Endothelial cell (in vitro differentiated cells): Measurements from ENCODE around the gene OR6K2. TPM values are rescaled to one million over a fixed set of nuclear protein-coding genes. Genes with fewer than 3 reads are reported as not detected.

Experiments
- DNase-seq: peaks from one replicate; pipeline ENCODE4 v3.0.0; 2021; ENCODE audit warnings: low spot score
- H3K27ac Mint-ChIP-seq: one replicate; pipeline ENCODE4 v1.8.0; 2021; ENCODE audit warnings: mixed read lengths, inconsistent platforms; ENCODE audit not compliant: unreplicated experiment
- H3K27me3 Mint-ChIP-seq: one replicate; pipeline ENCODE4 v1.8.0; 2021; ENCODE audit warnings: mild to moderate bottlenecking, moderate library complexity, mixed read lengths, inconsistent platforms; ENCODE audit not compliant: unreplicated experiment
- H3K36me3 Mint-ChIP-seq: one replicate; pipeline ENCODE4 v1.8.0; 2021; ENCODE audit warnings: mild to moderate bottlenecking, low read depth, mixed read lengths, inconsistent platforms; ENCODE audit not compliant: unreplicated experiment
- H3K4me1 Mint-ChIP-seq: one replicate; pipeline ENCODE4 v1.8.0; 2021; ENCODE audit warnings: mild to moderate bottlenecking, mixed read lengths, inconsistent platforms; ENCODE audit not compliant: unreplicated experiment
- H3K4me3 Mint-ChIP-seq: one replicate; pipeline ENCODE4 v1.8.0; 2021; ENCODE audit warnings: mild to moderate bottlenecking, mixed read lengths, inconsistent platforms; ENCODE audit not compliant: unreplicated experiment
- H3K9me3 Mint-ChIP-seq: one replicate; pipeline ENCODE4 v1.8.0; 2021; ENCODE audit warnings: mixed read lengths, inconsistent platforms; ENCODE audit not compliant: unreplicated experiment
- total RNA-seq: library from RNA; stranded (reverse); fragmentation: NEBNext Ultra II Directional; extraction: Animal tissue kit (Norgen Biotek cat#: 25700); gene quantifications from one replicate; pipeline ENCODE4 v1.2.1, GENCODE V29; 2021; ENCODE audit not compliant: unreplicated experiment
- TF ChIP-seq, protein P1 (sequence below): fragments of 200-600 bp; sonication (generic); IDR thresholded peaks from one replicate; pipeline ENCODE4 v1.5.0; 2021; ENCODE audit warnings: antibody characterized with exemption; ENCODE audit not compliant: unreplicated experiment

Gene OR6K2
- total RNA-seq, 1 donor from 2014 or later, result not detected

DNA sequence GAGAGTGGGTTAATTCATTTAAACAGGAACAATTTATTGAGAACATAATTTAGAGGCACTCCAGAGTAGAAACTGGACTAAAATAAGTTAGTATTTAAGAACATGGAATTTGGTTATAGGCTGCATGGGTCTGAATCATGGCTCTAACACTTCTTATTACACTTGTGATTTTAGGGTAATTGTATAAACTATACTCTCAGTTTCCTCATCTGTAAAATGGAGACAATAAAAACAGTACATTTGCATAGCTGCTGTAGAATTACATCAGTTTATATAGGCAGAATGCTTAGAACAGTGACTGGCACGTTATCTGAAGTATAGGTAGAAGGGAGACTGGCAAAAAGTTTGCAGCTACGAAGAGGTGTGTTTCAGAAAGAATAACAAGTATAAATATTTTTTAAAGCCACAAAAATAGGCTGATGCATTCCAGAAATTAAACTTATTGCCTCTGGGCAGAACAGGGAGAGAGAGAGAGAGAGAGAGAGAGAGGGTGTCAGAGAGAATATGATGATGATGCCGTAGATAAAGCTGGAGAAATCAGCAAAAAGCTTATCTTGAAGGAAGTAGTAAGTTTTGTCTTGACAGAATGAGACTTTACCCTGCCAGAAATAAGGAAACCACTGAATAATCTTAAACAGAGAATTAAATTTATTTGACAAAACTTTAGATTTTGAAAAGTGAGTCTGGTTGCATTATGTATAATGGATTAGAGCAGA lies 28.2 kb upstream of the OR6K2 start:
- Mint-ChIP-seq H3K9me3 (no peaks in the 10 kb centered on the region), H3K36me3 (no peaks in the 10 kb centered on the region), H3K4me1 (peaks cover 8% of the 10 kb centered on the region), H3K27ac (no peak overlapping the region), H3K4me3 (no peak overlapping the region), H3K27me3 (no peaks in the 10 kb centered on the region)
- no peak for DNase-seq
- TF ChIP-seq, protein P1, sequence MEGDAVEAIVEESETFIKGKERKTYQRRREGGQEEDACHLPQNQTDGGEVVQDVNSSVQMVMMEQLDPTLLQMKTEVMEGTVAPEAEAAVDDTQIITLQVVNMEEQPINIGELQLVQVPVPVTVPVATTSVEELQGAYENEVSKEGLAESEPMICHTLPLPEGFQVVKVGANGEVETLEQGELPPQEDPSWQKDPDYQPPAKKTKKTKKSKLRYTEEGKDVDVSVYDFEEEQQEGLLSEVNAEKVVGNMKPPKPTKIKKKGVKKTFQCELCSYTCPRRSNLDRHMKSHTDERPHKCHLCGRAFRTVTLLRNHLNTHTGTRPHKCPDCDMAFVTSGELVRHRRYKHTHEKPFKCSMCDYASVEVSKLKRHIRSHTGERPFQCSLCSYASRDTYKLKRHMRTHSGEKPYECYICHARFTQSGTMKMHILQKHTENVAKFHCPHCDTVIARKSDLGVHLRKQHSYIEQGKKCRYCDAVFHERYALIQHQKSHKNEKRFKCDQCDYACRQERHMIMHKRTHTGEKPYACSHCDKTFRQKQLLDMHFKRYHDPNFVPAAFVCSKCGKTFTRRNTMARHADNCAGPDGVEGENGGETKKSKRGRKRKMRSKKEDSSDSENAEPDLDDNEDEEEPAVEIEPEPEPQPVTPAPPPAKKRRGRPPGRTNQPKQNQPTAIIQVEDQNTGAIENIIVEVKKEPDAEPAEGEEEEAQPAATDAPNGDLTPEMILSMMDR, result no peak

DNA sequence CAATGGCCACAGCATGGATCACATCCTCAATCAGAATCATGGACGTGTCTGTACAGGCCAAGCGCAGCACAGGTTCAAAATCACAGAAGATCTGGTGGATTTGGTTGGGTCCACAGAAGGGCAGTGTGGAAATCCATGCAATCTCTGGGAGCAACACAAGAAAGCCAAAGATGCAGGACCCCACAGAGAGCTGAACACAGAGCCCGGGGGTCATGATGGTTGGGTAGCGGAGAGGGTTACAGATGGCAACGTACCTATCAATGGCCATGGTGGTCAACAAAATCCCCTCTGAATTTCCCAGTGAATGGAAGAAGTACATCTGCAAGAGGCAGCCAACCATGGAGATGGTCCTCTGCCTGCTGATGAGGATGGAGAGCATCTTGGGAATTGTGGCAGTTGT lies 24.0 kb upstream of the OR6K2 start:
- H3K36me3 Mint-ChIP-seq, result no peaks in the 10 kb centered on the region
- H3K27ac Mint-ChIP-seq, result no peak overlapping the region
- peaks cover 8% of the 10 kb centered on the region for H3K4me1 Mint-ChIP-seq
- H3K27me3 Mint-ChIP-seq, result no peaks in the 10 kb centered on the region
- H3K9me3 Mint-ChIP-seq, result no peaks in the 10 kb centered on the region
- TF ChIP-seq, protein P1, result no peak
- no peak overlapping the region for H3K4me3 Mint-ChIP-seq
- DNase-seq, result no peak

DNA sequence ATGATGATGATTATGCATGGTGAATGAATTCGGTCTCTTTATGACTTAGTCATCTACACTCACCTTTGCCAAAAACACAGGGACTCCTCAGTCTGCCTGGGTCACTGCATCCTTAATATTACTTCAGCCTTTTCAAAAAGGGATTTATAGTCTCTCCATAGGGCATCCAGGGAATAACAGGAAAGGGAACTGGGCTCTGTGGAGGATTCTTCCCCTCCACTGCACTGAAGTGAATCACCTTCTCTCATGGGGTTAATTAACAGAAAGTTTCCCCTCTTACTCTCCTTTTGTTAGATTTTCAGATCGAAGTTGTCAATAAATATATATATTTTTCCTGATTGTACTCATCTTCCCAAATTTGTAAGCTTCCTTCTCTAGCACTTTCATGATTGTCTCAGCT lies 20.2 kb upstream of the OR6K2 start, which contains the start of gene OR6K3:
Gene OR6K3, minus strand, starts transcription at position 101 of the 400 bp plus-strand sequence. CDS start 2,605 bp downstream, outside the sequence.
- no peaks in the 10 kb centered on the region for H3K27me3 Mint-ChIP-seq

DNA sequence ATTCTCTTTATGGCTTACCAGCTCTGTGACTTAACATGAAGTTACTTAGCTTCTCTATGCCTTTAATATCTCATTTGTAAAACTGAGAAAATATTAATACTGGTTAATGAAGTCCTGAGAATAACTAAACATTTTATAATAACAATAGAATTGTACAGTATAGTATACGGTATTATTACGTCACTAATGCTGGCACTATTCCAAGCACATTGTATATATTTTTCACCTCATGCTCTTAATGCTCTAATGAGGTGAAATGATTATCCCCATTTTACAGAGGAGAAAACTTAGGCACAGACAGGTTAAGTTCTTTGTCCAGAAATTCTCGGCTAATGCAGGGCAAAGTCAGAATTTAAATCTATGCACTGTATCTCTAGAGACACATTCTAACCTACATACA lies 19.2 kb upstream of the OR6K2 start:
- Mint-ChIP-seq H3K27me3 (no peaks in the 10 kb centered on the region), H3K4me1 (peaks cover 24% of the 10 kb centered on the region), H3K27ac (no peak overlapping the region), H3K4me3 (no peak overlapping the region), H3K36me3 (no peaks in the 10 kb centered on the region), H3K9me3 (no peaks in the 10 kb centered on the region)
- DNase-seq, result no peak
- TF ChIP-seq, protein P1, result no peak

More for the DNA sequence above, 20.2 kb upstream of the OR6K2 start, which contains the start of gene OR6K3:
- Mint-ChIP-seq H3K27ac (no peak within 1 kb of the TSS), H3K4me1 (peaks cover 22% of the 10 kb centered on the region), H3K9me3 (no peaks in the 10 kb centered on the region), H3K36me3 (no peaks in the 10 kb centered on the region), H3K4me3 (no peak within 1 kb of the TSS)
- no peak for DNase-seq
- TF ChIP-seq, protein P1, result no peak

DNA sequence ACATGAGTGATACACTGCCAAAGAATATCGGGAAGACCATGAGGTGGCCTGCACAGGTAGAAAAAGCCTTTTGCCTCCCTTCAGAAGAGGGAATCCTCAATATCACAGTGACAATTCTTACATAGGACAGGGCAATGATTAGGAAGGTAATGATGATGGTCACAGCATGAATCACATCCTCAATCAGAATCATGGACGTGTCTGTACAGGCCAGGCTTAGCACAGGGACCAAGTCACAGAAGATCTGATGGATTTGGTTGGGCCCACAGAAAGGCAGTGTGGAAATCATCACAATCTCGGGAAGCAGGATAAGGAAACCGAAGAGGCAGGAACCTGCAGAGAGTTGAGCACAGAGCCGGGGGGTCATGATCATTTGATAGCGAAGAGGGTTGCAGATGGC lies 16.9 kb upstream of the OR6K2 start:
- no peaks in the 10 kb centered on the region for H3K9me3 Mint-ChIP-seq
- H3K4me3 Mint-ChIP-seq, result no peak overlapping the region
- DNase-seq, result no peak
- no peaks in the 10 kb centered on the region for H3K36me3 Mint-ChIP-seq
- H3K27me3 Mint-ChIP-seq, result no peaks in the 10 kb centered on the region
- TF ChIP-seq, protein P1, result no peak
- peaks cover 25% of the 10 kb centered on the region for H3K4me1 Mint-ChIP-seq
- H3K27ac Mint-ChIP-seq, result no peak overlapping the region
